Mammary epithelial cell (primary cell): Measurements from ENCODE around the gene PPEF1.

Experiments used
- EZH2 ChIP-seq: IDR thresholded peaks from 2 replicates; pipeline ENCODE4 v1.6.1; 2012; ENCODE audit warnings: low read length, inconsistent platforms, borderline replicate concordance
- TF ChIP-seq, protein P1 (sequence below), 2 donors: IDR thresholded peaks in 1 of 2; conservative IDR thresholded peaks in 1 of 2; 2 replicates each; pipeline ENCODE4 v1.5.1; 2011 to 2012; ENCODE audit warnings: inconsistent platforms in 2 of 2, low read length in 2 of 2, mild to moderate bottlenecking in 2 of 2, control low read depth in 1 of 2, low read depth in 1 of 2; ENCODE audit not compliant: insufficient read depth in 1 of 2; ENCODE audit errors: extremely low read depth in 1 of 2

DNA sequence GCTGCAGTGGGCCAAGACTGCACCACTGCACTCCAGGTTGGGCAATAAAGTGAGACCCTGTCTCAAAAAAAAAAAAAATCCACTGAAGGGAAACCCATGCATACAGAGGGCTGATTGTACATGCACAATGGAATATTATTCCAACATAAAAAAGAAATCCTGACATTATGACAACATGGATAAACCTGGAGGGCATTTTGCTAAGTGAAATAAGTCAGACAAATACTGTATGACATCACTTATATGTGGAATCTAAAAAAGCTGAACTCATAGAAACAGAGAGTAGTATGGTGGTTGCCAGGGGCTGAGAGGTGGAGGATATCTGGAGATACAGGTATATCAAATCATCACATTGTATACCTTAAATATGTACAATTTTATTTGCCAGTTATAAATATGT is 102.2 kb downstream of the PPEF1 start:
- TF ChIP-seq, protein P1, sequence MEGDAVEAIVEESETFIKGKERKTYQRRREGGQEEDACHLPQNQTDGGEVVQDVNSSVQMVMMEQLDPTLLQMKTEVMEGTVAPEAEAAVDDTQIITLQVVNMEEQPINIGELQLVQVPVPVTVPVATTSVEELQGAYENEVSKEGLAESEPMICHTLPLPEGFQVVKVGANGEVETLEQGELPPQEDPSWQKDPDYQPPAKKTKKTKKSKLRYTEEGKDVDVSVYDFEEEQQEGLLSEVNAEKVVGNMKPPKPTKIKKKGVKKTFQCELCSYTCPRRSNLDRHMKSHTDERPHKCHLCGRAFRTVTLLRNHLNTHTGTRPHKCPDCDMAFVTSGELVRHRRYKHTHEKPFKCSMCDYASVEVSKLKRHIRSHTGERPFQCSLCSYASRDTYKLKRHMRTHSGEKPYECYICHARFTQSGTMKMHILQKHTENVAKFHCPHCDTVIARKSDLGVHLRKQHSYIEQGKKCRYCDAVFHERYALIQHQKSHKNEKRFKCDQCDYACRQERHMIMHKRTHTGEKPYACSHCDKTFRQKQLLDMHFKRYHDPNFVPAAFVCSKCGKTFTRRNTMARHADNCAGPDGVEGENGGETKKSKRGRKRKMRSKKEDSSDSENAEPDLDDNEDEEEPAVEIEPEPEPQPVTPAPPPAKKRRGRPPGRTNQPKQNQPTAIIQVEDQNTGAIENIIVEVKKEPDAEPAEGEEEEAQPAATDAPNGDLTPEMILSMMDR (conservative IDR thresholded peaks at IDR 0.05 in 1 of 2, IDR thresholded peaks at IDR 0.05 in 1 of 2; ENCODE audit: extremely low read depth in 1 of 2, insufficient read depth in 1 of 2, low read depth in 1 of 2, low read length in 2 of 2): no peak
- no peak for TF ChIP-seq EZH2
